HCT116 (cell line): ENCODE data around the gene PDXK. TPM values are rescaled to one million over a fixed set of nuclear protein-coding genes. Genes with fewer than 3 reads are reported as not detected.

Experiments
- ATAC-seq: fragments of 200-7000 bp; cut with Tn5 transposase; 2 replicates; pipeline ENCODE4 v1.9.1; 2020; ENCODE audit warnings: mild to moderate bottlenecking, moderate library complexity
- BruUV-seq: library from RNA; stranded (reverse); fragments of 400-500 nt; replicated peaks from 2 replicates; lab custom pipeline; 2021; lab: Mats Ljungman, UMichigan
- CTCF ChIA-PET: fragments of 300-600 bp; sonication (Branson Sonifier 250); formaldehyde crosslinking; loops from one replicate; lab custom pipeline; 2021; ENCODE audit warnings: antibody characterized with exemption; lab: Charles Lee
- POLR2A ChIA-PET: fragments of 300-600, 350-600 bp; sonication (Branson Sonifier 250); formaldehyde crosslinking; loops from one replicate; lab custom pipeline; 2021; ENCODE audit warnings: antibody characterized with exemption; lab: Charles Lee
- RAD21 ChIA-PET, 2 experiments: fragments of 300-600 bp; sonication (Branson Sonifier 250); formaldehyde crosslinking; loops; one replicate each; lab custom pipeline; 2023; ENCODE audit warnings: low total read pairs in 2 of 2; ENCODE audit not compliant: uncharacterized antibody in 2 of 2, unreplicated experiment in 2 of 2, low non-redundant PET in 1 of 2; lab: Charles Lee
- DNase-seq: peaks from one replicate; pipeline ENCODE4 v3.0.0-alpha.2; 2010; ENCODE audit warnings: low read depth, low spot score
- H2AFZ ChIP-seq: fragments of 200-600 bp; shearing (Covaris generic), sonication (generic); 2 replicates; pipeline ENCODE4 v1.6.1; 2017; ENCODE audit warnings: low read depth, mixed run types, mixed read lengths, antibody characterized with exemption, low read length; ENCODE audit not compliant: poor library complexity, severe bottlenecking
- H3K27ac ChIP-seq: 2 replicates; pipeline ENCODE4 v1.5.1; 2012; ENCODE audit warnings: low read depth, low read length
- H3K27me3 ChIP-seq: fragments of 200-600 bp; sonication (generic); 2 replicates; pipeline ENCODE4 v1.6.1; 2016; ENCODE audit warnings: mixed run types, low read length, mixed read lengths; ENCODE audit not compliant: insufficient read depth
- H3K36me3 ChIP-seq, 2 experiments: fragments of 200-500 bp in 1 of 2; fragments of 200-600 bp in 1 of 2; sonication (Bioruptor generic) in 1 of 2; sonication (generic) in 1 of 2; 2 replicates each; pipeline versions ENCODE4 v1.5.1 to v1.6.1; 2014 to 2016; ENCODE audit warnings: low read length in 2 of 2, inconsistent platforms in 1 of 2, mixed read lengths in 1 of 2, mixed run types in 1 of 2; ENCODE audit not compliant: insufficient read depth in 2 of 2, control insufficient read depth in 1 of 2
- H3K4me1 ChIP-seq, 2 experiments: fragments of 200-600 bp in 1 of 2; sonication (generic) in 1 of 2; 2 replicates each; pipeline versions ENCODE4 v1.5.1 to v1.6.1; 2012 to 2017; ENCODE audit warnings: low read length in 2 of 2, inconsistent platforms in 1 of 2, mild to moderate bottlenecking in 1 of 2, mixed read lengths in 1 of 2, mixed run types in 1 of 2, moderate library complexity in 1 of 2; ENCODE audit not compliant: insufficient read depth in 2 of 2, control insufficient read depth in 1 of 2
- H3K4me2 ChIP-seq: fragments of 200-600 bp; sonication (generic); 2 replicates; pipeline ENCODE4 v1.6.1; 2017; ENCODE audit warnings: mixed run types, low read length, mixed read lengths
- H3K4me3 ChIP-seq, 2 experiments: fragments of 200-600 bp in 1 of 2; sonication (generic) in 1 of 2; replicated peaks in 1 of 2; 2 replicates each; pipeline ENCODE4 v1.5.1; 2011 to 2016; ENCODE audit warnings: low read length in 2 of 2, control low read depth in 1 of 2, low read depth in 1 of 2, mild to moderate bottlenecking in 1 of 2, mixed read lengths in 1 of 2, mixed run types in 1 of 2
- H3K79me2 ChIP-seq: fragments of 200-600 bp; sonication (generic); 2 replicates; pipeline ENCODE4 v1.6.1; 2017; ENCODE audit warnings: mild to moderate bottlenecking, mixed run types, low read length, moderate library complexity, mixed read lengths; ENCODE audit not compliant: insufficient read depth
- H3K9ac ChIP-seq: fragments of 200-600 bp; sonication (generic); 2 replicates; pipeline ENCODE4 v1.6.1; 2016; ENCODE audit warnings: low read length, mixed read lengths
- H3K9me2 ChIP-seq: fragments of 200-600 bp; sonication (generic), shearing (Covaris generic); 2 replicates; pipeline ENCODE4 v1.6.1; 2017; ENCODE audit warnings: mixed run types, mild to moderate bottlenecking, moderate library complexity; ENCODE audit not compliant: insufficient read depth
- H3K9me3 ChIP-seq, 2 experiments: fragments of 200-500 bp in 1 of 2; fragments of 200-600 bp in 1 of 2; sonication (Bioruptor generic) in 1 of 2; sonication (generic) in 1 of 2; 2 replicates each; pipeline ENCODE4 v1.6.1; 2014 to 2017; ENCODE audit warnings: low read length in 2 of 2, mixed read lengths in 2 of 2, inconsistent platforms in 1 of 2, low read depth in 1 of 2, mild to moderate bottlenecking in 1 of 2, mixed run types in 1 of 2, moderate library complexity in 1 of 2; ENCODE audit not compliant: control insufficient read depth in 1 of 2, insufficient read depth in 1 of 2
- H4K20me1 ChIP-seq: fragments of 200-600 bp; sonication (generic), shearing (Covaris generic); 2 replicates; pipeline ENCODE4 v1.6.1; 2017; ENCODE audit warnings: mixed run types, mild to moderate bottlenecking, moderate library complexity; ENCODE audit not compliant: insufficient read depth
- CBX3 ChIP-seq: IDR thresholded peaks from 2 replicates; pipeline ENCODE4 v1.6.1; 2012; ENCODE audit warnings: low read depth
- CTCF ChIP-seq, 3 experiments: fragments of 200-600 bp in 1 of 3; sonication (generic) in 1 of 3; IDR thresholded peaks in 2 of 3; conservative IDR thresholded peaks in 1 of 3; 2 replicates each; pipeline ENCODE4 v1.5.1; 2012 to 2017; ENCODE audit warnings: low read depth in 2 of 3, low read length in 2 of 3, antibody characterized with exemption in 1 of 3, borderline replicate concordance in 1 of 3, control low read depth in 1 of 3, mild to moderate bottlenecking in 1 of 3, mixed read lengths in 1 of 3, mixed run types in 1 of 3, moderate library complexity in 1 of 3; ENCODE audit not compliant: insufficient read depth in 1 of 3
- EGR1 ChIP-seq: IDR thresholded peaks from 2 replicates; pipeline ENCODE4 v1.6.1; 2012; ENCODE audit warnings: low read depth
- ELF1 ChIP-seq: IDR thresholded peaks from 2 replicates; pipeline ENCODE4 v1.6.1; 2012; ENCODE audit warnings: low read depth, borderline replicate concordance
- EZH2 ChIP-seq: fragments of 200-600 bp; sonication (generic); IDR thresholded peaks from 2 replicates; pipeline ENCODE4 v1.6.1; 2017; ENCODE audit warnings: antibody characterized with exemption, mixed run types
- EZH2phosphoT487 ChIP-seq: fragments of 200-600 bp; IDR thresholded peaks from 2 replicates; pipeline ENCODE4 v1.6.1; 2018; ENCODE audit warnings: antibody characterized with exemption, borderline replicate concordance
- FOSL1 ChIP-seq: IDR thresholded peaks from 2 replicates; pipeline ENCODE4 v1.6.1; 2012; ENCODE audit warnings: low read depth
- JUND ChIP-seq: IDR thresholded peaks from 2 replicates; pipeline ENCODE4 v1.6.1; 2012
- MAX ChIP-seq: IDR thresholded peaks from 2 replicates; pipeline ENCODE4 v1.6.1; 2012
- POLR2AphosphoS5 ChIP-seq: IDR thresholded peaks from 2 replicates; pipeline ENCODE4 v1.6.1; 2011; ENCODE audit warnings: mild to moderate bottlenecking, low read depth, low read length, moderate library complexity
- RAD21 ChIP-seq: IDR thresholded peaks from 2 replicates; pipeline ENCODE4 v1.6.1; 2012; ENCODE audit warnings: low read depth, mild to moderate bottlenecking
- SIN3A ChIP-seq: IDR thresholded peaks from 2 replicates; pipeline ENCODE4 v1.6.1; 2012; ENCODE audit warnings: low read depth
- SP1 ChIP-seq: IDR thresholded peaks from 2 replicates; pipeline ENCODE4 v1.6.1; 2012; ENCODE audit warnings: low read depth
- SRF ChIP-seq: IDR thresholded peaks from 2 replicates; pipeline ENCODE4 v1.6.1; 2012; ENCODE audit warnings: low read depth
- TCF7L2 ChIP-seq: IDR thresholded peaks from 2 replicates; pipeline ENCODE4 v1.7.0; 2011; ENCODE audit warnings: borderline replicate concordance, inconsistent platforms; ENCODE audit not compliant: insufficient read depth, insufficient read length; ENCODE audit errors: extremely low read depth
- YY1 ChIP-seq: IDR thresholded peaks from 2 replicates; pipeline ENCODE4 v1.6.1; 2011; ENCODE audit warnings: low read length, low read depth, moderate library complexity, mild to moderate bottlenecking; ENCODE audit not compliant: insufficient replicate concordance; ENCODE audit errors: extremely low read depth
- ZBTB33 ChIP-seq: IDR thresholded peaks from 2 replicates; pipeline ENCODE4 v1.6.1; 2011; ENCODE audit warnings: mild to moderate bottlenecking, low read length, moderate library complexity; ENCODE audit not compliant: insufficient replicate concordance; ENCODE audit errors: extremely low read depth
- ZFX ChIP-seq: fragments of 450-650 bp; IDR thresholded peaks from 2 replicates; pipeline ENCODE4 v1.6.1; 2017
- ZNF274 ChIP-seq: fragments of 200-500 bp; sonication (Bioruptor generic); IDR thresholded peaks from 2 replicates; pipeline ENCODE4 v1.6.1; 2014; ENCODE audit warnings: mild to moderate bottlenecking, low read depth, low read length, inconsistent platforms
- intact Hi-C: fragments of 100-400 bp; cut with micrococcal nuclease; formaldehyde crosslinking; loops from 2 replicates; pipeline ENCODE4 v1.10.0; 2022
- total RNA-seq: library from RNA; stranded (reverse); gene quantifications from one replicate; pipeline ENCODE4 v1.2.1, GENCODE V29; 2021; ENCODE audit not compliant: unreplicated experiment
- TF ChIP-seq, protein P1 (sequence below): IDR thresholded peaks from 2 replicates; pipeline ENCODE4 v1.6.1; 2012; ENCODE audit warnings: low read depth

PDXK gene
- total RNA-seq, 1 experiment from 2014 or later = 127 TPM

GRCh38 chr21:43797415-43797814 is 78.5 kb downstream of the PDXK start:
- CTCF ChIA-PET = no interaction called here
- Histone ChIP-seq H3K9ac (no peak overlapping the region), H4K20me1 (no peaks in the 10 kb centered on the region), H3K9me2 (no peaks in the 10 kb centered on the region), H3K4me2 (no peak overlapping the region), H3K27me3 (no peaks in the 10 kb centered on the region), H2AFZ (no peak overlapping the region), H3K4me3 (no peak overlapping the region), H3K36me3 (peaks cover 73 to 88% of the 10 kb centered on the region in 2 experiments), H3K4me1 (no peaks in the 10 kb centered on the region), H3K9me3 (no peaks in the 10 kb centered on the region)
- intact Hi-C loops = no loop called here
- RAD21 ChIA-PET = no interaction called here
- POLR2A ChIA-PET = no interaction called here
- no TSS peak for BruUV-seq
- ATAC-seq (no peak), DNase-seq (no peak)
- TF ChIP-seq EZH2 (no peak), SRF (no peak), FOSL1 (no peak), EGR1 (no peak), POLR2AphosphoS5 (no peak), EZH2phosphoT487 (no peak), ZFX (no peak), YY1 (no peak), RAD21 (no peak), MAX (no peak), ZBTB33 (no peak), SIN3A (no peak), ZNF274 (no peak), CBX3 (no peak), TCF7L2 (no peak), CTCF (IDR thresholded peaks at IDR 0.05 in 2 of 3, conservative IDR thresholded peaks at IDR 0.05 in 1 of 3; ENCODE audit: borderline replicate concordance in 1 of 3, insufficient read depth in 1 of 3, low read depth in 2 of 3, low read length in 2 of 3) (no peak), SP1 (no peak), JUND (no peak), ELF1 (no peak)
- TF ChIP-seq, protein P1, sequence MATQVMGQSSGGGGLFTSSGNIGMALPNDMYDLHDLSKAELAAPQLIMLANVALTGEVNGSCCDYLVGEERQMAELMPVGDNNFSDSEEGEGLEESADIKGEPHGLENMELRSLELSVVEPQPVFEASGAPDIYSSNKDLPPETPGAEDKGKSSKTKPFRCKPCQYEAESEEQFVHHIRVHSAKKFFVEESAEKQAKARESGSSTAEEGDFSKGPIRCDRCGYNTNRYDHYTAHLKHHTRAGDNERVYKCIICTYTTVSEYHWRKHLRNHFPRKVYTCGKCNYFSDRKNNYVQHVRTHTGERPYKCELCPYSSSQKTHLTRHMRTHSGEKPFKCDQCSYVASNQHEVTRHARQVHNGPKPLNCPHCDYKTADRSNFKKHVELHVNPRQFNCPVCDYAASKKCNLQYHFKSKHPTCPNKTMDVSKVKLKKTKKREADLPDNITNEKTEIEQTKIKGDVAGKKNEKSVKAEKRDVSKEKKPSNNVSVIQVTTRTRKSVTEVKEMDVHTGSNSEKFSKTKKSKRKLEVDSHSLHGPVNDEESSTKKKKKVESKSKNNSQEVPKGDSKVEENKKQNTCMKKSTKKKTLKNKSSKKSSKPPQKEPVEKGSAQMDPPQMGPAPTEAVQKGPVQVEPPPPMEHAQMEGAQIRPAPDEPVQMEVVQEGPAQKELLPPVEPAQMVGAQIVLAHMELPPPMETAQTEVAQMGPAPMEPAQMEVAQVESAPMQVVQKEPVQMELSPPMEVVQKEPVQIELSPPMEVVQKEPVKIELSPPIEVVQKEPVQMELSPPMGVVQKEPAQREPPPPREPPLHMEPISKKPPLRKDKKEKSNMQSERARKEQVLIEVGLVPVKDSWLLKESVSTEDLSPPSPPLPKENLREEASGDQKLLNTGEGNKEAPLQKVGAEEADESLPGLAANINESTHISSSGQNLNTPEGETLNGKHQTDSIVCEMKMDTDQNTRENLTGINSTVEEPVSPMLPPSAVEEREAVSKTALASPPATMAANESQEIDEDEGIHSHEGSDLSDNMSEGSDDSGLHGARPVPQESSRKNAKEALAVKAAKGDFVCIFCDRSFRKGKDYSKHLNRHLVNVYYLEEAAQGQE = no peak
- TF ChIP-seq, all 23 proteins: peak for 0
- peaks cover 49% of the 10 kb centered on the region for H3K79me2 ChIP-seq
- H3K27ac ChIP-seq = no peak overlapping the region
